OCI-LY7 (cell line): Measurements from ENCODE around the gene NTMT1. TPM values are rescaled to one million over a fixed set of nuclear protein-coding genes. Genes with fewer than 3 reads are reported as not detected.

Experiments
- BruUV-seq: library from RNA; stranded (reverse); fragments of 400-500 nt; replicated peaks from 2 replicates; lab custom pipeline; 2021; lab: Mats Ljungman, UMichigan
- CTCF ChIA-PET: fragments of 300-600 bp; sonication (Branson Sonifier 250); formaldehyde crosslinking; loops from one replicate; lab custom pipeline; 2022; ENCODE audit warnings: antibody characterized with exemption; ENCODE audit not compliant: unreplicated experiment; lab: Charles Lee
- POLR2A ChIA-PET: fragments of 300-600 bp; sonication (Branson Sonifier 250); formaldehyde crosslinking; loops from one replicate; lab custom pipeline; 2022; ENCODE audit warnings: antibody characterized with exemption; lab: Charles Lee
- DNase-seq: peaks from one replicate; pipeline ENCODE4 v3.0.0-alpha.2; 2015; ENCODE audit warnings: low spot score
- H2AFZ ChIP-seq: fragments of 200-600 bp; sonication (generic), shearing (Covaris generic); 2 replicates; pipeline ENCODE4 v1.6.1; 2014; ENCODE audit warnings: mild to moderate bottlenecking, antibody characterized with exemption, low read length, moderate library complexity
- H3K27ac ChIP-seq: fragments of 200-600 bp; sonication (generic); 2 replicates; pipeline ENCODE4 v1.5.1; 2014; ENCODE audit warnings: mixed run types, low read depth, mild to moderate bottlenecking, moderate library complexity, low read length, inconsistent platforms; ENCODE audit not compliant: poor library complexity, severe bottlenecking
- H3K36me3 ChIP-seq: fragments of 200-600 bp; sonication (generic); 2 replicates; pipeline ENCODE4 v1.6.1; 2014; ENCODE audit warnings: mild to moderate bottlenecking, antibody characterized with exemption, low read length, moderate library complexity, mixed read lengths; ENCODE audit not compliant: insufficient read depth
- H3K4me1 ChIP-seq: fragments of 200-600 bp; sonication (generic); 2 replicates; pipeline ENCODE4 v1.5.1; 2014; ENCODE audit warnings: mild to moderate bottlenecking, low read length; ENCODE audit not compliant: insufficient read depth, poor library complexity, severe bottlenecking
- H3K4me2 ChIP-seq: fragments of 200-600 bp; sonication (generic); 2 replicates; pipeline ENCODE4 v1.6.1; 2014; ENCODE audit warnings: mild to moderate bottlenecking, low read length
- H3K4me3 ChIP-seq: fragments of 200-600 bp; sonication (generic); 2 replicates; pipeline ENCODE4 v1.5.1; 2014; ENCODE audit warnings: mild to moderate bottlenecking, low read depth, low read length; ENCODE audit not compliant: poor library complexity, severe bottlenecking
- H3K79me2 ChIP-seq: fragments of 200-600 bp; sonication (generic); 2 replicates; pipeline ENCODE4 v1.6.1; 2016; ENCODE audit warnings: low read depth, mild to moderate bottlenecking, low read length, moderate library complexity, mixed read lengths; ENCODE audit not compliant: insufficient read depth
- H3K9me2 ChIP-seq: fragments of 200-600 bp; sonication (generic); 2 replicates; pipeline ENCODE4 v1.6.1; 2016; ENCODE audit warnings: mild to moderate bottlenecking, low read length, mixed read lengths; ENCODE audit not compliant: insufficient read depth
- H3K9me3 ChIP-seq: fragments of 200-600 bp; sonication (generic); 2 replicates; pipeline ENCODE4 v1.6.1; 2014; ENCODE audit warnings: mild to moderate bottlenecking, mixed run types, low read length, mixed read lengths
- H4K20me1 ChIP-seq: fragments of 200-600 bp; sonication (generic); 2 replicates; pipeline ENCODE4 v1.6.1; 2014; ENCODE audit warnings: mild to moderate bottlenecking, antibody characterized with exemption, low read length, moderate library complexity, mixed read lengths; ENCODE audit not compliant: insufficient read depth
- EZH2phosphoT487 ChIP-seq: fragments of 200-600 bp; sonication (generic); IDR thresholded peaks from 2 replicates; pipeline ENCODE4 v1.6.1; 2018; ENCODE audit warnings: low read depth, borderline replicate concordance, mild to moderate bottlenecking, mixed run types, antibody characterized with exemption, low read length, moderate library complexity, mixed read lengths
- intact Hi-C: fragments of 100-400 bp; cut with micrococcal nuclease; formaldehyde crosslinking; loops from one replicate; pipeline ENCODE4 v1.10.0; 2022; ENCODE audit not compliant: unreplicated experiment
- total RNA-seq, 2 experiments: library from RNA; depleted of rRNA in 1 of 2; stranded (reverse); fragments of >200 nt in 1 of 2; shearing (Covaris generic) in 1 of 2; gene quantifications; 2 replicates each; pipeline ENCODE4 v1.2.3, GENCODE V29; 2014 to 2022
- TF ChIP-seq, protein P1 (sequence below): fragments of 200-600 bp; sonication (generic); conservative IDR thresholded peaks from 2 replicates; pipeline ENCODE4 v1.5.1; 2014; ENCODE audit warnings: mild to moderate bottlenecking, antibody characterized with exemption, low read length, moderate library complexity, mixed read lengths

The NTMT1 gene
- total RNA-seq, 2 experiments from 2014 or later = 46.6 to 59.8 TPM

DNA sequence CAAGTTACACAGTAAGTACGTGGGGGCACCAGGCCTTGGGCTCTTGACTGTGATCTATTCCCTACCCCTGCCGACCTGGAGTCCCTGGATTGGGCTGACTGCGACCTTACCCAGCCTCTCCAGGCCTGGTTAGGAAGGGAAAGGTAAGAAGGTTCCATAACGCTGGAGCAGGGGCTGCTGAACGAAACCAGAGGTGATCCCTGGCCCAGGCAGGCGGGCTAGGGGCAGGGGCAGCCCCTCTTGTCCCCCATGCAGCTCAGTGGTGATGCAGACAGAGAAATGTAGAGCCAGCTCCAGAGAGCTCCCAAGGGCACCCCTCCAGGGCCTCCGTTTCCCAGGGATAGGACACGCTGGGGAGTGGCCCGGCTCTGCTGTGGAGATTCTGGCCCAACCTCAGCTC, 53.6 kb downstream of the NTMT1 start:
- Histone ChIP-seq H3K79me2 (no peaks in the 10 kb centered on the region), H4K20me1 (no peaks in the 10 kb centered on the region), H3K9me3 (no peaks in the 10 kb centered on the region), H3K9me2 (no peaks in the 10 kb centered on the region), H3K4me3 (no peak overlapping the region), H3K27ac (no peak overlapping the region), H3K4me1 (no peaks in the 10 kb centered on the region), H3K4me2 (no peak overlapping the region), H3K36me3 (no peaks in the 10 kb centered on the region), H2AFZ (no peak overlapping the region)
- CTCF ChIA-PET = no interaction called here
- no peak for TF ChIP-seq EZH2phosphoT487
- TF ChIP-seq, protein P1, sequence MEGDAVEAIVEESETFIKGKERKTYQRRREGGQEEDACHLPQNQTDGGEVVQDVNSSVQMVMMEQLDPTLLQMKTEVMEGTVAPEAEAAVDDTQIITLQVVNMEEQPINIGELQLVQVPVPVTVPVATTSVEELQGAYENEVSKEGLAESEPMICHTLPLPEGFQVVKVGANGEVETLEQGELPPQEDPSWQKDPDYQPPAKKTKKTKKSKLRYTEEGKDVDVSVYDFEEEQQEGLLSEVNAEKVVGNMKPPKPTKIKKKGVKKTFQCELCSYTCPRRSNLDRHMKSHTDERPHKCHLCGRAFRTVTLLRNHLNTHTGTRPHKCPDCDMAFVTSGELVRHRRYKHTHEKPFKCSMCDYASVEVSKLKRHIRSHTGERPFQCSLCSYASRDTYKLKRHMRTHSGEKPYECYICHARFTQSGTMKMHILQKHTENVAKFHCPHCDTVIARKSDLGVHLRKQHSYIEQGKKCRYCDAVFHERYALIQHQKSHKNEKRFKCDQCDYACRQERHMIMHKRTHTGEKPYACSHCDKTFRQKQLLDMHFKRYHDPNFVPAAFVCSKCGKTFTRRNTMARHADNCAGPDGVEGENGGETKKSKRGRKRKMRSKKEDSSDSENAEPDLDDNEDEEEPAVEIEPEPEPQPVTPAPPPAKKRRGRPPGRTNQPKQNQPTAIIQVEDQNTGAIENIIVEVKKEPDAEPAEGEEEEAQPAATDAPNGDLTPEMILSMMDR = no peak
- no TSS peak for BruUV-seq
- POLR2A ChIA-PET = no interaction called here
- DNase-seq = no peak
- intact Hi-C loops = no loop called here

DNA sequence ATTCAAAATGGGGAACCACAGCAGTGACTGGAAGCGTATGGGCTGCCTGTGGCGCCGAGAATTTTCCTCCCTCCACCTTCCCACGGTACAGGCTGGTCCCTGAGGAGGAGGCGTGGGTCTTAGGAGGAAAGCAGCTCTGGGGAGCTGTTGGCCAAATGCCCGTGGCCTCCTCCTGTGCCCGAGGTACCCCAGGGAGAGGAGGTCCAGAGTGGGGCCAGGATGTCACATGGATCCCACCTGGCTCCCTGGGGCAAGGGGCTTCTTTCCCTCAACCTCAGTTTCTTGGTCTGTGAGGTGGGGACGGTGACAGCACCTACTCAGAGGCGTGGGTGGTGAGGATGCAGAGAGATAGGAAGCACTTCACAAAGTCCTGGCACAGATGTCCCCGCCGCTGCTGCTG, 56.0 kb downstream of the NTMT1 start:
- H3K36me3 ChIP-seq = no peaks in the 10 kb centered on the region
- CTCF ChIA-PET = no interaction called here
- no peak for DNase-seq
- POLR2A ChIA-PET = no interaction called here
- H3K79me2 ChIP-seq = no peaks in the 10 kb centered on the region
- no peak overlapping the region for H2AFZ ChIP-seq
- BruUV-seq = no TSS peak
- intact Hi-C loops = no loop called here
- H3K9me3 ChIP-seq = no peaks in the 10 kb centered on the region
- no peak for TF ChIP-seq EZH2phosphoT487
- TF ChIP-seq, protein P1 = no peak
- no peaks in the 10 kb centered on the region for H3K9me2 ChIP-seq
- no peak overlapping the region for H3K4me2 ChIP-seq
- no peak overlapping the region for H3K4me3 ChIP-seq
- no peaks in the 10 kb centered on the region for H4K20me1 ChIP-seq
- no peak overlapping the region for H3K27ac ChIP-seq
- no peaks in the 10 kb centered on the region for H3K4me1 ChIP-seq

DNA sequence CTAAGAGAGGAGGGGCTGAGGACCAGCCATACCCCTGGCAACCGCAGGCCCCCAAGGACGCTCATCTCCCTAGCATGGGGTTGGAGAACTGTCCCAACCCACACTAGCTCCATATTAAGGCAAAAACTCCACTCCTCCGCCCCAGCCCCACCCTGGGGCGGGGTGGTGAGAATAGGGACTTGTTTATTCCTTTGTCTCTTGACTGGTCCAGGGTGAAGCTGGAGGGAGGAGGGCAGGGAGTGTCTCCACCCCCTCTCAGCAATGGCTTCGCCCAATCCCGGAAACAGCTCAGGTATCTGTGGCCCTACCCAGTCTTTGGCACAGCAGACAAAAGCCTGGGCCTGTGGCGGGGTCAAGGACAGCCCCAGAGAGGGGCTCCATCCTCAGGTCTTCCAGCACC, 56.4 kb downstream of the NTMT1 start:
- DNase-seq = no peak
- no peak overlapping the region for H3K27ac ChIP-seq
- no peaks in the 10 kb centered on the region for H3K4me1 ChIP-seq
- H3K4me3 ChIP-seq = no peak overlapping the region
- BruUV-seq = no TSS peak
- intact Hi-C loops = no loop called here
- H4K20me1 ChIP-seq = no peaks in the 10 kb centered on the region
- H3K36me3 ChIP-seq = no peaks in the 10 kb centered on the region
- TF ChIP-seq, protein P1 = no peak
- no peak for TF ChIP-seq EZH2phosphoT487
- no peak overlapping the region for H2AFZ ChIP-seq
- H3K4me2 ChIP-seq = no peak overlapping the region
- no peaks in the 10 kb centered on the region for H3K9me3 ChIP-seq
- ChIA-PET POLR2A (no interaction called here), CTCF (no interaction called here)
- H3K9me2 ChIP-seq = no peaks in the 10 kb centered on the region
- H3K79me2 ChIP-seq = no peaks in the 10 kb centered on the region
